ENCODE results near the gene RET. TPM values are rescaled to one million over a fixed set of nuclear protein-coding genes. Genes with fewer than 3 reads are reported as not detected.

Gene RET
- total RNA-seq, 2 donors from 2014 or later = 0.29 to 0.67 TPM

DNA sequence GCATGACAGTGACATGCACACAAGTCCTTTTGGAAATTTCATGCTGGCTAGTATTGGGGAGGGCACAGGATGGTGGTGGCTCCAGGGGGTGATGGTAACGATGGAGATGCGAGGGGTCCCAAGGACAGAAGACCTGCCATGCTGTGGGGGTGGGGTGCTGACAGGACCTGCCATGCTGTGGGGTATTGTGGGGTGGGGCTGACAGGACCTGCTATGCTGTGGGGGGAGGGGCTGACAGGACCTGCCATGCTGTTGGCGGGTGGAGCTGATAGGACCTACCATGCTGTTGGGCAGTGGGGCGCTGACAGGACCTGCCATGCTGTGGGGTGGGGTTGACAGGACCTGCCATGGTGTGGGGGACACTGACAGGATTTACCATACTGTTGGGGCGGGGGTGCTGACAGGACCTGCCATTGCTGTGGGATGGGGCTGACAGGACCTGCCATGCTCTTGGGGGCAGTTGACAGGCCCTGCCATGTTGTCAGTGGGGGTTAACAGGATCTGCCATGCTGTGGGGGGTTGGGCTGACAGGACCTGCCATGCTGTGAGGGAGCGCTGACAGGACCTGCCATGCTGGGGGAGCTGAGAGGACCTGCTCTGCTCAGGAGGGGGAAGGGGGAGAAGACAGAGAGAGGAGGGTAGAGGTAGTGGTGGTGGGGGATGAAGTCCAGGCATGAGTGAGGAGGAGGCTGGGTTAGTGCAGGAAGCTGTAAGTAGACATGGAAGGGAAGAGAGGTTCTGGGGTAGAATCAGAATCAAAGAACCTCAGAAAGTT is 36.2 kb upstream of the RET start:
- Mint-ChIP-seq H3K27ac (no peak overlapping the region), H3K27me3 (ENCODE audit: low read depth) (no peaks in the 10 kb centered on the region), H3K9me3 (no peaks in the 10 kb centered on the region), H3K36me3 (ENCODE audit: insufficient read depth in 2 of 2) (no peaks in the 10 kb centered on the region), H3K4me1 (ENCODE audit: low read depth) (no peaks in the 10 kb centered on the region), H3K4me3 (no peak overlapping the region)
- ATAC-seq (replicated peaks in 1 of 2) = no peak
- no peak for DNase-seq

DNA sequence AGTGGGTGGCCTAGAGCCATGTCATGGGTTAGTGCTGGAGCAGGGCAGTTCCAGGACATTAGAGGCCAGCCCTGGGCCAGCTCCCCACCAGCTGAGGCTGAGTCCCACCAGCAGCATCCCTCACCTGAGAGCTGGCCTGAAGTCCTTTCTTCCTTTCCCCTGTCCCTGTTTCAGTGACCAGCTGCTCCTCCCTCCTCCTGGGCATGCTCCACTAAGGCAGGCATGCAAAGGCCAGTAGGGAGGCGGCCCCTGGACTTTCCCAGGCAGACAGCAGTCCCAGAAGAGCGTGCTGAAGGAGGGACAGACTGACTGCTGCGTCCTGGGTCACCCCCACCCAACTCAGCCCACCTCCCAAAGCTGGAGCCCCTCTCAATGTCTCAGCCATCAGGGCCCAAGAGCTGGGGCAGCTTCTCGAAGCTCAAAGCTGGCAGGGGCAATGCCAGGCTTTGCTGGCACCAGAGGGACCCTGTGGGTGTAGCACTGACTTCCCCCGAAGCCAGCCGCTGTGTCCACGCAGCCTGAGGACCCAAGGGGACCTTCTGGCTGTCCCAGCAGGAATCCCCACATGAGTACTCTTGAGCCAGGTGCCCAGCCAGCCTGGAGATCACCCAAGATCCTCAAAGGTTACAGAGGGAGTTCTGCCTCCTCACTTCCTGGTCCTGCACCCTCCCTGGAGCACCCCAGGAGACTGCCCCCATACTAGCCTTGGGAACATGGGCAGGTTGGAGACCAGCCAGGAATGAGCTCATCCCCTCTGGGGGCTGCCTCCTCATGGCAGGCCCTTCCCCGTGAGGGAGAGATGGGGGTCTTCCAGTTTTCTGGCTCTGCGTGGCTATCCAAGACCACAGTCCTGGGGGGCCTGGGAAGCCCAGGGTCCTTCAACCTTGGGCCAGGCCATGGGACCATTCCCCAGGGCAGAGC is 35.2 kb upstream of the RET start:
- ATAC-seq (replicated peaks in 1 of 2) (no peak), DNase-seq (no peak)
- H3K27me3 Mint-ChIP-seq (ENCODE audit: low read depth) = no peaks in the 10 kb centered on the region
- no peaks in the 10 kb centered on the region for H3K4me1 Mint-ChIP-seq (ENCODE audit: low read depth)
- no peak overlapping the region for H3K4me3 Mint-ChIP-seq
- no peaks in the 10 kb centered on the region for H3K36me3 Mint-ChIP-seq (ENCODE audit: insufficient read depth in 2 of 2)
- no peaks in the 10 kb centered on the region for H3K9me3 Mint-ChIP-seq
- H3K27ac Mint-ChIP-seq = no peak overlapping the region

DNA sequence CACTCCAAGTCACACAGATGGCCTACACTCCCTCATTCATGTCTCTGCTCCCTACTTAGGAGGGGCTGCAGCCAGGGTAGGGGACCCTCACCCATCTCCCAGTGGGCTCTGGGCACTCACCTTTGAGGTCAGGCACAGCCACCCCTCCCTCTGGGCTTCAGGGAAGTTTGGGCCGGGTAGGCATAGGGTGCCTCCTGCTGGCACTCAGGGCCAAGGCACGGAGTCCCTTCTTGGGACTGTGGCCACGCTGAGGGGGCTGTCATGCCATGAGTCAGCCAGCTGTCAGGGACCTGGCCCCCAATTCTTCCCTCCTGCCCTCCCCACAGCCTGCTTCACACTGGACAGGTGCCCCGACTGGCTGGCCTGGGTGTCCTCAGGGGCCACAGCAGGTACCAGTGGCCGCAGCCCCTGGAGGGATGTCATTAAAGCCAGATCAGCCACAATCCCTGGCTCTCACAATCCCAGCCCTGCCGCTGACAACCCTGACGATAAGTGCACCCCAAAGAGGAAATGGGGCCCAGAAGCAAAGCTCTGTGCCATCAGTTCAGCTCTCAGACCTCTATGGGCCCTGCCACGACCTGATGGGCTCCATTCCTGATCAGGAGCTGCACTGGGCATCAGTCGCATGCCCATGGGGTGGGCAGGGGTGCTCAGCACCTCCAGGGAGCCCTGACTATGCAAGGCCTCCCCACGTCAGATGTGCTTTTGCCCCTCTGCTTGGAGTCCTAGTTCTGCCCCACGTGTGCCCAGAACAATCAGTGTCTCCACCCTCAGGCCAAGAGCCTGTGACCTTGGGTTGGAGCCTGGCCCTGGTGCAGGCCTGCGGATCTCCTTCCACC is 34.1 kb upstream of the RET start:
- no peak overlapping the region for H3K27ac Mint-ChIP-seq
- no peaks in the 10 kb centered on the region for H3K36me3 Mint-ChIP-seq (ENCODE audit: insufficient read depth in 2 of 2)
- no peak for ATAC-seq (replicated peaks in 1 of 2)
- no peaks in the 10 kb centered on the region for H3K27me3 Mint-ChIP-seq (ENCODE audit: low read depth)
- H3K4me3 Mint-ChIP-seq = no peak overlapping the region
- no peak for DNase-seq
- no peaks in the 10 kb centered on the region for H3K9me3 Mint-ChIP-seq
- no peaks in the 10 kb centered on the region for H3K4me1 Mint-ChIP-seq (ENCODE audit: low read depth)

- Mint-ChIP-seq H3K27me3 (ENCODE audit: low read depth) (no peaks in the 10 kb centered on the region), H3K27ac (no peak overlapping the region), H3K4me3 (no peak overlapping the region), H3K4me1 (ENCODE audit: low read depth) (no peaks in the 10 kb centered on the region), H3K36me3 (ENCODE audit: insufficient read depth in 2 of 2) (no peaks in the 10 kb centered on the region), H3K9me3 (no peaks in the 10 kb centered on the region)
- ATAC-seq (replicated peaks in 1 of 2) (no peak), DNase-seq (no peak)
Observed at GRCh38 chr10:43043342-43043772, 33.5 kb upstream of the RET start.

- Mint-ChIP-seq H3K4me3 (no peak overlapping the region), H3K27ac (no peak overlapping the region), H3K9me3 (no peaks in the 10 kb centered on the region), H3K4me1 (ENCODE audit: low read depth) (no peaks in the 10 kb centered on the region), H3K36me3 (ENCODE audit: insufficient read depth in 2 of 2) (no peaks in the 10 kb centered on the region), H3K27me3 (ENCODE audit: low read depth) (no peaks in the 10 kb centered on the region)
- no peak for DNase-seq
- ATAC-seq (replicated peaks in 1 of 2) = no peak
Observed at GRCh38 chr10:43043773-43044447, 33.0 kb upstream of the RET start.

GRCh38 chr10:43044448-43044921 is 32.4 kb upstream of the RET start:
- DNase-seq (no peak), ATAC-seq (replicated peaks in 1 of 2) (no peak)
- Mint-ChIP-seq H3K27me3 (ENCODE audit: low read depth) (peaks cover 5% of the 10 kb centered on the region), H3K36me3 (ENCODE audit: insufficient read depth in 2 of 2) (no peaks in the 10 kb centered on the region), H3K4me3 (no peak overlapping the region), H3K4me1 (ENCODE audit: low read depth) (no peaks in the 10 kb centered on the region), H3K9me3 (no peaks in the 10 kb centered on the region), H3K27ac (no peak overlapping the region)

- ATAC-seq (replicated peaks in 1 of 2) (no peak), DNase-seq (no peak)
- Mint-ChIP-seq H3K27me3 (ENCODE audit: low read depth) (peaks cover 6% of the 10 kb centered on the region), H3K4me1 (ENCODE audit: low read depth) (peaks cover 3% of the 10 kb centered on the region), H3K36me3 (ENCODE audit: insufficient read depth in 2 of 2) (no peaks in the 10 kb centered on the region), H3K9me3 (no peaks in the 10 kb centered on the region), H3K27ac (no peak overlapping the region), H3K4me3 (no peak overlapping the region)
Observed at GRCh38 chr10:43044961-43045621, 31.8 kb upstream of the RET start.

GRCh38 chr10:43045631-43046287 is 31.1 kb upstream of the RET start:
- H3K4me1 Mint-ChIP-seq (ENCODE audit: low read depth) = peaks cover 6% of the 10 kb centered on the region
- no peaks in the 10 kb centered on the region for H3K9me3 Mint-ChIP-seq
- H3K27ac Mint-ChIP-seq = no peak overlapping the region
- H3K4me3 Mint-ChIP-seq = no peak overlapping the region
- DNase-seq (no peak), ATAC-seq (replicated peaks in 1 of 2) (no peak)
- H3K36me3 Mint-ChIP-seq (ENCODE audit: insufficient read depth in 2 of 2) = no peaks in the 10 kb centered on the region
- peaks cover 6% of the 10 kb centered on the region for H3K27me3 Mint-ChIP-seq (ENCODE audit: low read depth)

DNA sequence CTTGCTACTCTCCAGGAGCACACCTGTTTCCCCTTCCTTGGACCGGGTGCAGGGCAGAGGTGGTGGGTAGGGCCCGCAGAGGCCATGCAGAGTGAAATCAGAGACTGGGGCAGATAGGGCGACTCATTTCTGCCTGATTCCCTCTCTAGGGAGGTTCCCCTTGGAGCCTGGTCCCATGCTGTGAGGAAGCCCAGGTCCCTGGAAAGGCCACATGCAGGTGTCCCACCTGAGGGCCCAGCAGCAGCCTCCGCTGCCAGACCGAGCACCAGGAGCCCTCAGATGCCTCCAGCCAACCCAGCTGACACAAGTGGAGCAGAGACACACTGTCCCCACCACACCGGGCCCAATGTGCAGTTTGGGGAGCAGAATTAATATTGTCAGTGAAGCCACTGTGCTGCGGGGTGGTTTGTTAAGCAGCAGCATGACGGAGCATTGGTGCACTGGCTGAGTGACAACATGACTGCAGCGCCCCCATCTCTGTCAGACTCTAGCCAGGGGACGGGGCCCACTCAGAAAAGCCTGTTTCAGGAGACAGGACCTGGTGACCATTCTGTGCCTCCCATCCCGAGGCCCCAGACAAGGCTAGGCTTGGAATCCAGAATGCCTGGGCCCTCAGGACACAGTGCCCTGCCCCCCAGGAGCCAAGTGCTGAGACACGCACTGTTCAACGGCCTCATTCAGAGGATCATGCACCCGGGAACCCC is 30.4 kb upstream of the RET start:
- no peak overlapping the region for H3K4me3 Mint-ChIP-seq
- no peak for ATAC-seq (replicated peaks in 1 of 2)
- H3K27ac Mint-ChIP-seq = no peak overlapping the region
- H3K9me3 Mint-ChIP-seq = no peaks in the 10 kb centered on the region
- no peaks in the 10 kb centered on the region for H3K36me3 Mint-ChIP-seq (ENCODE audit: insufficient read depth in 2 of 2)
- peaks cover 6% of the 10 kb centered on the region for H3K27me3 Mint-ChIP-seq (ENCODE audit: low read depth)
- DNase-seq = no peak
- H3K4me1 Mint-ChIP-seq (ENCODE audit: low read depth) = peaks cover 6% of the 10 kb centered on the region

DNA sequence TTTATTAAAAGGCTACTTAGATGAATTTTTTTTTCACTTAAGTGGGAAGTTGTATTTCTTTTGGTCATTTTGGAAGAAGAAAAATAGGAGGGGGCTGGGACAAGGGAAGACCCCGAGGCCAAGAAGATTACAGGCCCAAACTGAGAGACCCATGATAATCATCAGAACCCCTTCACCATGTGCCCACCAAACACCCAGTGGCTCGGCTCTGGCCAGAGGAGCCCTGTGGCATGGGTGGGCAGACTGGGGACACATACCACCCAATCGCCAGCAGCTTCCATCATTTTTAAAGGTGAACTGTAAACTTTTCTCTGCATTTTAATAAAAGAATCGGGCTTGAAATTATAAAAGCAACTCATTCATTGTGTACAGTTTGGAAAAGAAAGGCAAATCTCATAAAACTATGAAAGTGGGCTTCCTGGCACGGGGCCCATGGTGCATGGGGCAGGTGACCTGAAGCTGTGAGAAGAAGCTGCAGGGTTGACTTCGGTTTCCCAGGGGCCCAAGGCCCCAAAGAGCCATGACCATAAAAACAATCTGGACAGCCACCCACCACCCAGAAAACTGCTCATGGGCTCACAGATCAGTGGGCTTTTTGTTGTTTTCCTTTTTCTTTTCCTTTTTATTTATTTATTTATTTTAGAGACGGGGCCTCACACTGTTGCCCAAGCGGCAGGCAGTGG is 29.4 kb upstream of the RET start:
- Mint-ChIP-seq H3K9me3 (no peaks in the 10 kb centered on the region), H3K4me1 (ENCODE audit: low read depth) (peaks cover 6% of the 10 kb centered on the region), H3K36me3 (ENCODE audit: insufficient read depth in 2 of 2) (no peaks in the 10 kb centered on the region), H3K27ac (no peak overlapping the region), H3K4me3 (no peak overlapping the region), H3K27me3 (ENCODE audit: low read depth) (peaks cover 11% of the 10 kb centered on the region)
- no peak for DNase-seq
- no peak for ATAC-seq (replicated peaks in 1 of 2)
